ENCODE results near the gene TAOK2.
"Not testable (repeated sequence)": the region's sequence is repeated elsewhere in the genome, so short reads cannot be mapped to it uniquely, and the experiment has no call there.

The TAOK2 gene

DNA sequence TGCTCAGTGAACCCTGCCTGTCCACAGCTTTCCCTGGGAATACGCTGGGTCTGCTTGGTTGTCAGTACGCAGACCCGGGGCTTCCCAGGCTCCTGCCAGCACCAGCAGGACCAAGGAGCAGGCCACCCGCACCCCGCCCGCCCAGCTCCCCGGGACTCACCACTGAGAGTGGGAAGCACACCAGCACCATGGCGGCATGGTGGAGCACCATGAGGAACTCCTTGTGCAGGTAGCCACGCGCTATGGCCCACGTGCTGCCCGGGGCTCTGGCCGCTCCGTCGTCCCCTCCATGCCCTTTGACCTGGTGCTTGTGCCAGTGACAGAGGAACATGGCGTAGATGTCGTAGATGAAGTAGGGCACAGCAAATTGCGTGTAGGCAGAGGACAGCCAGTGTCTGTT, 52.8 kb downstream of the TAOK2 start:
- no peak for DNase-seq

DNA sequence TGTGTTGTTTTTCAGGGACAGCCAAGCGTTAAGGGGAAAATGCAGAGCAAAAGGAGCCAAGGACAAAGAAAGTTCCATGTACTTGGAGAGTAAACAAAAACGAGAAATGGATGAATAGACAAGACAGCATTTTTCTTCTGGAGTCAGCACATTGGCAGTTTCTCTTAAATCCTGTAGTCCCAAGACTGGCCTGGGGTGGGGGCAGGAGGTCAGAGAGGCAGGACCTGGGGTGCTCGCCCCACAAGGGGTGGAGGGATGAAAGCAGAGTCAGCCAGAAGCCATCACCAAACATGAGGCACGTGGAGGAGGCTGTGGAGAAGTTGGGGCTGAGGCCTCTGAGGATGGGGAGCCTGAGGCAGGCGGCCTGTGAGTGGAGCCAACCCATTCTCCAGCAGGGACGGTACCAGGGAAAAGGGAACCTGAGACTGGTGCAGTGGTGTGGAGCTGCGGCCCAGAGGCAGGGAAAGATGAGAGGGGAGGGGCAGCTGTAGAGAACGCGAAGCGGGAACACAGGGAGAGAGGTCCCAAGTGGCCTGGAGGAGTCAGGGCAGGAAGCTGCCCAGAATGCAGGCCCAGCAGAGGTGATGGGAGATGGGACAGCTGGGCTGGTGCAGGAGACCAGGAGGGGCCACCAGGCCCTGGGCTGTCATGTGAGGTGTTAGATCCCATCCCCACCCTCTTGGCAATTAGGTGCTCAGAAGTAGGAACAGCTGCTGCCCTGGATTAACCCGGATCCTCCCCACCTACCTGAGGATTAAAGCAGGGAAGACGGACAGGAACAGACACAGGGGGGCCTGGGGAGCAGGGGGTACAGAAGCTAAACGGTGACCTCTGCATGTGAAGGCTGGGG, 54.1 kb downstream of the TAOK2 start:
- DNase-seq, result no peak

- no peak for DNase-seq
Measured at GRCh38 chr16:30028438-30029076, 54.9 kb downstream of the TAOK2 start.

DNA sequence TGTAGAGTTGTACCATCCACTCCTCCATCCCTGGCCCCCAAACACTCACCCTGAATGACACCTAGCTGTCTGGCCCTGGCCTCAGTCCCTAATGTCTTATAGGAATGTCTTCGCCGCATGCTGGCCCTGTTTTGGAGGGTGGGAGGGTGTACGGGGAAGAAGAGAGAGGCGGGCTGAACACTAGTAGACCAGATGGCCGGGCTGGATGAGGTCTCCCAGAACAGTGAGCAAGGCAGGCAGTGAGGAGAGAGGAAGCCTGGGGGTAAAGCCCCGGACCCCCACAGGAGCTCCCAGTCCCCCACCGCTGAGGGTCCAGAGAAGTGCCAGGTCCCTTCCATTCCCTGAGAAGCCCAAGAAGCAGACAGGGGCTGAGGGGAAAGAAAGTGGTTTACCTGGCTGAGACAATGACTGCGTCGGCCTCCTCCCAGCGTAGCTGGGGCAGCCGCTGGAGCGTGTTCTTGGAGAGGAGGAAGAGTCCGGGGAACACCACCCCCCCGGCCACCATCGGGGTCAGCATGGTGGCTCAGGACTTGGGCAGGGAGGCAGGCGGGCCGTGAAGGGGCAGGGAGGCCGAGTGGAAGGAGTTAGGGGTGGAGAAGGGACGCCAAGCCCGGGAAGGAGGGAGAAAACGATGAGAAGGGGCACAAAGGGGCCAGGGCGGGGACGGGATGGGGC, 56.5 kb downstream of the TAOK2 start:
- DNase-seq, result no peak

DNA sequence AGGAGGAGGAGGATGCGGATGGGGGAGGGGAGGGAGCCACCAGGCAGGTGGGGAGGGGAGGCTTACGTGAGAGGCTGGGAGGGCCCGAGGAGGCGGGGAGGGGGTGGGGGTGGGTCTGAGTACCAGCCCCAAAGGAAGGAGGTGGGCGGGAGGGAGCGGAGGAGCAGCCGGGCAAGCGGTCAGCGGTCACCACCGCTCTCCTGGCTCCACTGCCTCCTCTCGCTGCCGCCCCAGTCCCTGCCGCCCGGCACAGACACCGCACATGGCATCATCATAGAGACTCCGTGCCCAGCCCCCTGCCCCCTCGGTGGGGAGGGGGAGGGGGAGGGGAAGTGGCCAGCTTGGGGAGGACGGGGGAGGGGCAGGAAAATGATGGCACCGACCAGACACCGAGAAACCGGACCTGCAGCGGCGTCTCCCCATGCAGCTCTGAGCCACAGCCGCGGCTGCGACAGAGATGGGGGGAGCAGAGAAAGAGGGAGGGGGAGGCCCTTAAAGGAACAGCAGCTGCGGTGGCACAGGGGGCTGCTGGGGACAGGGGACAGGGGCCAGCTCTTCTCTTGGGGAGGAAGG, 57.3 kb downstream of the TAOK2 start, which contains the start of gene TLCD3B:
TLCD3B (minus strand) TSS at position 431 of the 573 bp plus-strand sequence. CDS start 744 bp downstream, outside the sequence.
- no peak for DNase-seq

- DNase-seq, result no peak
Measured at GRCh38 chr16:30031477-30031918, 57.8 kb downstream of the TAOK2 start.

DNA sequence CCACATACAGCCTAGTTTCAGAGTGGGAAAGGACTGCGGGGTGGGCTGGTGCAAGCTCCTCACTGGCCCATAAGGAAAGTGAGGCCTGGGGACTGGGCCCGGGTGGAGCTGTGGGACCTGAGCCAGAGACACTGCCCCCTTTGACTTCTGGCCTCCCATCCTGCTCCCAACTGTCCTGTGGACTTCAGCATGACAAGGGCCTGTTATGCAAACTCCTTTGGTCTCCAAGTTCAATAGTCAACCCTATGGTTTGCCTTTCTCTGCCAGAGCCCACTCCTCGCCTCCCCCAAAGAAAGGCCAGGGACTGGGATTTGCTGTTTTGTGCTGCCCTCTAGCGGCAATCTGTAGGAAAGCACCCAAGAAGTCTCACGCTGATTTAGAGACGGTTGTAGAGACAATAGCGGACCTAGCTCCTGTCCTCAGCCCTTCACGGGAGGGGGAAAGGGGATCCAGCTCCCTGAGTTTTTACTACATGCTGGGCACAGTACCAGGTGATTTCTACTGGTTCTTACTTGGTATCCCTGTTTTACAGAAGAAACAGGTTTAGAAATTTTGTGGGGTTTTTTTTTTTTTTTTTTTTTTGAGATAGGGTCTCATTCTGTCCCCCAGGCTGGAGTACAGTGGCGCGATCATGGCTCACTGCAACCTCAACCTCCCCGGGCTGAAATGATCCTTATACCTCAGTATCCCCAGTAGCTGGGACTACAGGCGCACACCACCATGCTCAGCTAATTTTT, 58.6 kb downstream of the TAOK2 start:
- DNase-seq, result peak; percentile 84

- DNase-seq, result no peak
Measured at GRCh38 chr16:30033270-30033669, 59.6 kb downstream of the TAOK2 start.

GRCh38 chr16:30040221-30040620, 66.6 kb downstream of the TAOK2 start:
- no peak for DNase-seq

DNA sequence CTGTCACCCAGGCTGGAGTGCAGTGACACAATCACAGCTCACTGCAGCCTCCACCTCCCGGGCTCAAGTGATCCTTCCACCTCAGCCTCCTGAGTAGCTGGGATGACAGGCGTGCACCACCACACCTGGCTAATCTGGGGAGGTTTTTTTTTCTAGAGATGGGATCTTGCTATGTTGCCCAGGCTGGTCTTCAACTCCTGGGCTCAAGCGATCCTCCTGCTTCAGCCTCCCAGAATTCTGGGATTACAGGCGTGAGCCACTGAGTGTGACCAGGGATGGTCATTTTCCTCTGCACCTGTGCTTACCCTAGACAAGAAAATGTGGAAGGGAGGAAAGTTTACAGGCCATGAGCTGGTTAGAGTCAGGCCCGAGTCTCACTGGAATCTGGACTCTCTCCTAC, 67.0 kb downstream of the TAOK2 start:
- DNase-seq, result not testable (repeated sequence)

- no peak for DNase-seq
Measured at GRCh38 chr16:30041841-30042240, 68.2 kb downstream of the TAOK2 start.

All from activated effector memory CD4-positive, alpha-beta T cell treated with anti-CD3 and anti-CD28 coated beads, Interleukin-2, amount 50 U/mL, for 16 hours (primary cell).